Tibial artery (tissue), 4 donors: ENCODE results near the gene KRT26.

ENCODE experiments used
- DNase-seq, 2 donors: peaks; one replicate each; pipeline ENCODE4 v3.0.0-alpha.2; 2019
- H3K27ac ChIP-seq, 2 donors: fragments of 200-600 bp; sonication (generic) in 1 of 2; 1 replicate in 1 of 2; 2 replicates in 1 of 2; pipeline ENCODE4 v1.5.1; 2018 to 2019; ENCODE audit warnings: mild to moderate bottlenecking in 1 of 2
- H3K27me3 ChIP-seq, 2 donors: fragments of 200-600 bp; sonication (generic) in 1 of 2; one replicate each; pipeline versions ENCODE4 v1.5.1 to v1.6.0; 2016 to 2019
- H3K36me3 ChIP-seq, 3 donors: fragments of 200-600 bp; sonication (generic) in 2 of 3; one replicate each; pipeline ENCODE4 v1.5.1; 2016 to 2019; ENCODE audit warnings: mild to moderate bottlenecking in 2 of 3
- H3K4me1 ChIP-seq, 4 donors: fragments of 200-600 bp; sonication (generic) in 2 of 4; 1 replicate in 3 of 4; 2 replicates in 1 of 4; pipeline ENCODE4 v1.5.1; 2016 to 2019
- H3K4me3 ChIP-seq, 2 donors: fragments of 200-600 bp; sonication (generic) in 1 of 2; 1 replicate in 1 of 2; 2 replicates in 1 of 2; pipeline ENCODE4 v1.5.1; 2018 to 2019; ENCODE audit warnings: mild to moderate bottlenecking in 2 of 2
- H3K9me3 ChIP-seq, 3 donors: fragments of 200-600 bp; sonication (generic) in 1 of 3; one replicate each; pipeline ENCODE4 v1.5.1; 2016 to 2019
- intact Hi-C: fragments of 100-400 bp; cut with DNase I; formaldehyde crosslinking; loops from one replicate; pipeline ENCODE4 v1.15.0; 2023; ENCODE audit warnings: low total_unique reads
- TF ChIP-seq, protein P1 (sequence below), 2 experiments: fragments of 200-600 bp in 1 of 2; fragments of 450-650 bp in 1 of 2; IDR thresholded peaks; one replicate each; pipeline ENCODE4 v1.5.1; 2017 to 2019; ENCODE audit warnings: antibody characterized with exemption in 2 of 2, mild to moderate bottlenecking in 1 of 2, moderate library complexity in 1 of 2

The KRT26 gene

DNA sequence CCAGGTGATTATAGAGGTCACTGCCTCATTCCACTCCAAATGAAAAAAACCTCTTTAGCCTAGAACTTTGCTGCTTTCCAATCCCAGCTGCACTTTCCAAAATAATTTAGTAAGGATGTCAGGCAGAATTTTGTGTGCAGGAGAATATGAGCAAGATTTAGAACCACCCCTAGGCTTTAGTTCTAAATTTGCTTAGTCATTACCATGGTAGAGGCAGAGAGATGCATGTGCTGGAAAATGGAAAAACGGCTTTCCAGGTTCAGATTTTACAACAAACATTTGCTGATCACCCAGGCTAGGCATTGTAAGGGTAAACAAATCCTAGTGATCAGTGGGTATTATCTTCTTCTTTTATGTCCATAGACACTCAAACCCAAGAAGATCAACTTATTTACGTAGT, 6.3 kb downstream of the KRT26 start:
- no peaks in the 10 kb centered on the region for H3K36me3 ChIP-seq
- H3K27me3 ChIP-seq: peaks cover 0 to 8% of the 10 kb centered on the region in 2 donors
- no peak for DNase-seq
- no peaks in the 10 kb centered on the region for H3K4me1 ChIP-seq
- intact Hi-C loops: no loop called here
- peaks cover 0 to 20% (median 7%) of the 10 kb centered on the region in 3 donors for H3K9me3 ChIP-seq
- no peak overlapping the region for H3K27ac ChIP-seq
- no peak overlapping the region for H3K4me3 ChIP-seq
- TF ChIP-seq, protein P1, sequence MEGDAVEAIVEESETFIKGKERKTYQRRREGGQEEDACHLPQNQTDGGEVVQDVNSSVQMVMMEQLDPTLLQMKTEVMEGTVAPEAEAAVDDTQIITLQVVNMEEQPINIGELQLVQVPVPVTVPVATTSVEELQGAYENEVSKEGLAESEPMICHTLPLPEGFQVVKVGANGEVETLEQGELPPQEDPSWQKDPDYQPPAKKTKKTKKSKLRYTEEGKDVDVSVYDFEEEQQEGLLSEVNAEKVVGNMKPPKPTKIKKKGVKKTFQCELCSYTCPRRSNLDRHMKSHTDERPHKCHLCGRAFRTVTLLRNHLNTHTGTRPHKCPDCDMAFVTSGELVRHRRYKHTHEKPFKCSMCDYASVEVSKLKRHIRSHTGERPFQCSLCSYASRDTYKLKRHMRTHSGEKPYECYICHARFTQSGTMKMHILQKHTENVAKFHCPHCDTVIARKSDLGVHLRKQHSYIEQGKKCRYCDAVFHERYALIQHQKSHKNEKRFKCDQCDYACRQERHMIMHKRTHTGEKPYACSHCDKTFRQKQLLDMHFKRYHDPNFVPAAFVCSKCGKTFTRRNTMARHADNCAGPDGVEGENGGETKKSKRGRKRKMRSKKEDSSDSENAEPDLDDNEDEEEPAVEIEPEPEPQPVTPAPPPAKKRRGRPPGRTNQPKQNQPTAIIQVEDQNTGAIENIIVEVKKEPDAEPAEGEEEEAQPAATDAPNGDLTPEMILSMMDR (IDR thresholded peaks at IDR 0.05): no peak

GRCh38 chr17:40763752-40764151, 8.2 kb downstream of the KRT26 start:
- Histone ChIP-seq H3K4me1 (no peaks in the 10 kb centered on the region), H3K27me3 (peaks cover 0 to 8% of the 10 kb centered on the region in 2 donors), H3K36me3 (no peaks in the 10 kb centered on the region), H3K4me3 (no peak overlapping the region), H3K27ac (no peak overlapping the region), H3K9me3 (peaks cover 0 to 34% (median 22%) of the 10 kb centered on the region in 3 donors)
- intact Hi-C loops: no loop called here
- DNase-seq: no peak
- TF ChIP-seq, protein P1 (IDR thresholded peaks at IDR 0.05): no peak

- H3K27me3 ChIP-seq: peaks cover 0 to 8% of the 10 kb centered on the region in 2 donors
- no peak for DNase-seq
- no peak overlapping the region for H3K27ac ChIP-seq
- H3K36me3 ChIP-seq: no peaks in the 10 kb centered on the region
- intact Hi-C loops: no loop called here
- no peaks in the 10 kb centered on the region for H3K4me1 ChIP-seq
- TF ChIP-seq, protein P1 (IDR thresholded peaks at IDR 0.05): no peak
- peaks cover 0 to 34% (median 22%) of the 10 kb centered on the region in 3 donors for H3K9me3 ChIP-seq
- no peak overlapping the region for H3K4me3 ChIP-seq
Measured at GRCh38 chr17:40760105-40761016, 11.6 kb downstream of the KRT26 start.

- Histone ChIP-seq H3K4me1 (no peaks in the 10 kb centered on the region), H3K36me3 (no peaks in the 10 kb centered on the region), H3K4me3 (no peak within 1 kb of the TSS), H3K9me3 (peaks cover 0 to 12% (median 11%) of the 10 kb centered on the region in 3 donors), H3K27ac (no peak within 1 kb of the TSS), H3K27me3 (peaks cover 0 to 12% of the 10 kb centered on the region in 2 donors)
- no peak for DNase-seq
- TF ChIP-seq, protein P1 (IDR thresholded peaks at IDR 0.05): no peak
- intact Hi-C loops: no loop called here
Measured at GRCh38 chr17:40755231-40755630, 16.8 kb downstream of the KRT26 start, which contains the start of gene KRT25. Gene KRT25, minus strand, starts transcription at chr17:40755331. Its CDS starts 60 bp downstream, at chr17:40755271.

DNA sequence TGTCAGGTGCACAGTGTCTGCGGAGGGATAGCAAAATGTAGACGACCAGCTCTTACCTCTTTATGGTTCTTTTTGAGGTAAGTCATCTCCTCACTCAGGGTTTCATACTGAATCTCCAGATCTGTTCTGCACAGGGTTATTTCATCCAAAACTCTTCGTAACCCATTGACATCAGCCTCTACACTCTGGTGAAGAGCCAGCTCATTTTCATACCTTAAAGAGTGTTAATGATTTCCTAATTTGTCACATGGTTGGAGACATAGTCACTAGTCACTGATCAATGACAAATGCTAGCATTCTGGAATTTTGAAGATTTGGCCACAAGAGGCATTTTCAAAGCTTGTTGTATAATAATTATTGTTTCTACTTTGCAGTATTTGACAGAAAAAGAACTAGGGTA, 18.2 kb downstream of the KRT26 start:
- TF ChIP-seq, protein P1 (IDR thresholded peaks at IDR 0.05): no peak
- H3K4me1 ChIP-seq: no peaks in the 10 kb centered on the region
- no peak overlapping the region for H3K27ac ChIP-seq
- H3K27me3 ChIP-seq: peaks cover 0 to 19% of the 10 kb centered on the region in 2 donors
- no peak overlapping the region for H3K4me3 ChIP-seq
- no peak for DNase-seq
- intact Hi-C loops: no loop called here
- no peaks in the 10 kb centered on the region for H3K36me3 ChIP-seq
- no peaks in the 10 kb centered on the region for H3K9me3 ChIP-seq
